ENCODE measurements around the gene GJD2. TPM values are rescaled to one million over a fixed set of nuclear protein-coding genes. Genes with fewer than 3 reads are reported as not detected.

Gene GJD2
- total RNA-seq, 1 experiment from 2014 or later, result not detected

- DNase-seq (ENCODE audit: extremely low read depth, low read depth), result no peak
Observed at GRCh38 chr15:34726406-34727100, 28.2 kb downstream of the GJD2 start.

GRCh38 chr15:34725556-34725955 is 29.2 kb downstream of the GJD2 start:
- DNase-seq (ENCODE audit: extremely low read depth, low read depth), result no peak

GRCh38 chr15:34724481-34724880 is 30.3 kb downstream of the GJD2 start:
- DNase-seq (ENCODE audit: extremely low read depth, low read depth), result no peak

- DNase-seq (ENCODE audit: extremely low read depth, low read depth), result no peak
Observed at GRCh38 chr15:34722439-34722836, 32.4 kb downstream of the GJD2 start.

- DNase-seq (ENCODE audit: extremely low read depth, low read depth), result peak; percentile 4
Observed at GRCh38 chr15:34721802-34722438, 32.9 kb downstream of the GJD2 start.

- no peak for DNase-seq (ENCODE audit: extremely low read depth, low read depth)
Observed at GRCh38 chr15:34721157-34721801, 33.5 kb downstream of the GJD2 start.

- DNase-seq (ENCODE audit: extremely low read depth, low read depth), result no peak
Observed at GRCh38 chr15:34719695-34720094, 35.1 kb downstream of the GJD2 start.

- no peak for DNase-seq (ENCODE audit: extremely low read depth, low read depth)
Observed at GRCh38 chr15:34718681-34719665, 35.8 kb downstream of the GJD2 start.

- no peak for DNase-seq (ENCODE audit: extremely low read depth, low read depth)
Observed at GRCh38 chr15:34717729-34718128, 37.1 kb downstream of the GJD2 start.

GRCh38 chr15:34716111-34716510 is 38.7 kb downstream of the GJD2 start:
- DNase-seq (ENCODE audit: extremely low read depth, low read depth), result no peak

- no peak for DNase-seq (ENCODE audit: extremely low read depth, low read depth)
Observed at GRCh38 chr15:34714476-34715121, 40.2 kb downstream of the GJD2 start.

GRCh38 chr15:34713635-34714034 is 41.2 kb downstream of the GJD2 start:
- no peak for DNase-seq (ENCODE audit: extremely low read depth, low read depth)

- DNase-seq (ENCODE audit: extremely low read depth, low read depth), result no peak
Observed at GRCh38 chr15:34709866-34710265, 44.9 kb downstream of the GJD2 start.

GRCh38 chr15:34708422-34708821 is 46.4 kb downstream of the GJD2 start:
- DNase-seq (ENCODE audit: extremely low read depth, low read depth), result peak; percentile 40

GRCh38 chr15:34701536-34701935 is 53.3 kb downstream of the GJD2 start:
- DNase-seq (ENCODE audit: extremely low read depth, low read depth), result no peak

Other genes starting within 250 kb of the GJD2 start
- gene GOLGA8B, start 171.3 kb downstream of the GJD2 start, total RNA-seq (2014; rRNA removed; shearing (Covaris generic)), result 31.7 and 55.3 TPM in 2 replicates
- 0.07 TPM in 1 of 2 replicates, not detected in the other for gene ACTC1, start 40.6 kb upstream of the GJD2 start, total RNA-seq (2014; rRNA removed; shearing (Covaris generic))
- gene AQR, start 214.7 kb upstream of the GJD2 start, total RNA-seq (2014; rRNA removed; shearing (Covaris generic)), result 29.9 and 36.8 TPM in 2 replicates
- 35.8 and 45.4 TPM in 2 replicates for gene ZNF770, start 233.3 kb upstream of the GJD2 start, total RNA-seq (2014; rRNA removed; shearing (Covaris generic))

Data from NCI-H460 (cell line).